Left kidney (tissue), 2 donors: ENCODE data around the gene KRTAP10-9. TPM values are rescaled to one million over a fixed set of nuclear protein-coding genes. Genes with fewer than 3 reads are reported as not detected.
"Not testable (repeated sequence)": the region's sequence is repeated elsewhere in the genome, so short reads cannot be mapped to it uniquely, and the experiment has no call there.

Source experiments
- DNase-seq: peaks from one replicate; pipeline ENCODE4 v3.0.0-alpha.2; 2013
- polyA plus RNA-seq: library from polyadenylated mRNA; unstranded; fragments of 120-200 nt; gene quantifications from one replicate; pipeline ENCODE4 v1.2.1, GENCODE V29; 2013; ENCODE audit not compliant: insufficient read length

KRTAP10-9 gene
- polyA plus RNA-seq, 1 donor, result not detected

GRCh38 chr21:44595524-44595923 is 31.4 kb upstream of the KRTAP10-9 start:
- DNase-seq, result no peak

GRCh38 chr21:44596068-44596725 is 30.7 kb upstream of the KRTAP10-9 start:
- no peak for DNase-seq

GRCh38 chr21:44598061-44598460 is 28.8 kb upstream of the KRTAP10-9 start:
- no peak for DNase-seq

- no peak for DNase-seq
These were observed 27.4 kb upstream of the KRTAP10-9 start for GRCh38 chr21:44599264-44600029.

- DNase-seq, result not testable (repeated sequence)
These were observed 26.5 kb upstream of the KRTAP10-9 start, which contains the start of gene KRTAP10-7 for GRCh38 chr21:44600118-44600978. Gene KRTAP10-7, plus strand, starts transcription at chr21:44600597. Its CDS starts 25 bp downstream, at chr21:44600622.

- DNase-seq, result not testable (repeated sequence)
These were observed 25.8 kb upstream of the KRTAP10-9 start for GRCh38 chr21:44601091-44601490.

- DNase-seq, result no peak
These were observed 25.1 kb upstream of the KRTAP10-9 start for GRCh38 chr21:44601596-44602462.

GRCh38 chr21:44602463-44602850 is 24.4 kb upstream of the KRTAP10-9 start:
- DNase-seq, result no peak

- DNase-seq, result no peak
These were observed 23.6 kb upstream of the KRTAP10-9 start for GRCh38 chr21:44603109-44603875.

- no peak for DNase-seq
These were observed 23.0 kb upstream of the KRTAP10-9 start for GRCh38 chr21:44603911-44604310.

GRCh38 chr21:44606495-44606894 is 20.4 kb upstream of the KRTAP10-9 start:
- no peak for DNase-seq

- no peak for DNase-seq
These were observed 17.7 kb upstream of the KRTAP10-9 start for GRCh38 chr21:44609193-44609592.

GRCh38 chr21:44610157-44610843 is 16.6 kb upstream of the KRTAP10-9 start:
- DNase-seq, result not testable (repeated sequence)

- DNase-seq, result no peak
These were observed 15.3 kb upstream of the KRTAP10-9 start for GRCh38 chr21:44611551-44611950.

- no peak for DNase-seq
These were observed 14.8 kb upstream of the KRTAP10-9 start, which contains the start of gene KRTAP10-8 for GRCh38 chr21:44612029-44612486. Gene KRTAP10-8, plus strand, starts transcription at chr21:44612079. Its CDS starts 22 bp downstream, at chr21:44612101.

- DNase-seq, result no peak
These were observed 14.1 kb upstream of the KRTAP10-9 start for GRCh38 chr21:44612669-44613229.

GRCh38 chr21:44613386-44614155 is 13.3 kb upstream of the KRTAP10-9 start:
- DNase-seq, result no peak

GRCh38 chr21:44614161-44614631 is 12.7 kb upstream of the KRTAP10-9 start:
- DNase-seq, result no peak
